SW 1271 (cell line): Measurements from ENCODE around the gene SPACA9.

ENCODE experiments used
- DNase-seq, 2 experiments: peaks; one replicate each; lab custom pipeline; 2025; lab: John Stamatoyannopoulos, UW

SPACA9 gene

GRCh38 chr9:132894862-132895835, 16.5 kb downstream of the SPACA9 start:
- no peak for DNase-seq

- DNase-seq: no peak
Measured at GRCh38 chr9:132896264-132896663, 17.6 kb downstream of the SPACA9 start.

GRCh38 chr9:132896906-132897305, 18.2 kb downstream of the SPACA9 start:
- no peak for DNase-seq

DNA sequence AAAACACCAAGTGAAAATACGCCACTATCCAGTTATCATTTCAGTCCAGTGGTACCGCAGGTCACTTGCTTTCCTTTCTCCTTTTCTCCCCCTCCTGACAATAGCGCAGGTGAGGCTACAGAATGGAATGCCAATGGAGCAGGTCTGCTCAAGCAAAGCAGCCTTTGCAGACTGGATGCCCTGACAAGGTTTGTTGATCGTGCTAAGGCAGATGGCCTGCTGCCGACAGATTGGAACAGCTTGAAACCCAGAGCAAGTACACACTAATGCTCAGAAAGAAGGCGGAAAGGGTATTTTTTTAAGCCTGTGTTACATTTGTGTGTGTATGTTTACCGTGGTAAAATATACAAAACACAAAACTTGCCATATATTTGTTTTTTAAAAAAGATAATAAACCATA, 19.4 kb downstream of the SPACA9 start:
- DNase-seq: no peak

- DNase-seq: peak; percentile 43 to 83
Measured at GRCh38 chr9:132901858-132902831, 23.4 kb downstream of the SPACA9 start.

DNA sequence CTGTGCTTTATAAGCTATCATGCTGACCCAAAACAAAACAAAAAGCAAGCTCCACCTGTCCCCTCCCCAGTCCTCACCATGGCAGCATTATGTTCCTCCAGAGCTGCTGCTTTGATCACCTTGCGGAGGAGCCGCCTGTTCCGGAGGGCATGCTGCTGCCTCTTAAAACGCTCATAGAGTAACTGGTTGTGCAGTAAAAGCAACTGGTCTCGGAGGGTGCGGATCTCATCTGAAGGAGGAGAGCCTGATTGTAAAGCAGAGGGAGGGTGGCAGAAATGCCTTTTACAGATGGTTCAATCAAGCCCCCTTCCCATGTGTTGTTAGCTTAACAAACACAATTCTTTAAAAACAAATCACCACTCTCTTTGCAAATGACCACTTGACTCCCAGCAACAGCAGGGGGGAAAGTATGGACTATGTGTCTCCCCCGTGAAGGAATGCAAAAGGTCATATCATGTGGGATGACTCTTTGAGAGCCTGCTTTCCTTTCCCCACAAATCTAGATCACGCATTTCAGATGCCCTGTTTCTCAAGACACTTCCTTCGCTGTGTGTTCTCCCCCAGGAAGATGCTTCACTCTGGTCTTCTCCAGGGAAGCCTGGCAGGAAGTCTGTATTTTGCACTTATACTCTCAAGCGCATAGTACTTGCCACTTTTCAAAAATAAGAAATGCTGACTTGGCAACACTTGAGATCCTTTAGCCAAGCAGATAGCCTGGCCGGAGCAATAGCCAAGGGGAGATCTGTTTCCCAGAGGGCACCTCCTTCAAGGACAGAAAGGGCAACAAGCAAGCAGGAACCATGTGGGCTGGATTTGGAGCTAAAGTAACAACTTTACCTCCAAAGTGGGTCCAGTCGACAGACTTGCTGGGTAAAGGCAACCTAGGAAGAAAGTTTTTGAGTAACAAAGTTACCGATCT, 25.1 kb downstream of the SPACA9 start:
- no peak for DNase-seq

- no peak for DNase-seq
Measured at GRCh38 chr9:132905726-132906125, 27.0 kb downstream of the SPACA9 start.

DNA sequence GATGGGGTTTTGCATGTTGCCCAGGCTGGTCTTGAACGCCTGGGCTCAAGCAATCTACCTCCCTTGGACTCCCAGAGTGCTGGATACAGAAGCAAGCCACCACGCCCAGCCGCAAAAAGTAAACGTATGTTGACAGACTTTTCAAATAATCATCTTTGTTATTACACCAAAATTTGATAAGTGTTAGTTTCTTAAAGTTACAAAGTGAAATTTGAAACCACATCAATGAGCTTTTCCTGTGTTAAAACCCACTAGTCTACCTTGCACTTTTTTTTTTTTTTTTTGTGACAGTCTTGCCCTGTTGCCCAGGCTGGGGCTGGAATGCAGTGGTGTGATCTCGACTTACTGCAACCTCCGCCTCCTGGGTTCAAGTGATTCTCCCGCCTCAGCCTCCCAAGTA, 29.9 kb downstream of the SPACA9 start:
- DNase-seq: no peak

GRCh38 chr9:132909311-132909710, 30.6 kb downstream of the SPACA9 start:
- no peak for DNase-seq

GRCh38 chr9:132910376-132910775, 31.7 kb downstream of the SPACA9 start:
- no peak for DNase-seq

GRCh38 chr9:132912131-132912530, 33.4 kb downstream of the SPACA9 start:
- no peak for DNase-seq

DNA sequence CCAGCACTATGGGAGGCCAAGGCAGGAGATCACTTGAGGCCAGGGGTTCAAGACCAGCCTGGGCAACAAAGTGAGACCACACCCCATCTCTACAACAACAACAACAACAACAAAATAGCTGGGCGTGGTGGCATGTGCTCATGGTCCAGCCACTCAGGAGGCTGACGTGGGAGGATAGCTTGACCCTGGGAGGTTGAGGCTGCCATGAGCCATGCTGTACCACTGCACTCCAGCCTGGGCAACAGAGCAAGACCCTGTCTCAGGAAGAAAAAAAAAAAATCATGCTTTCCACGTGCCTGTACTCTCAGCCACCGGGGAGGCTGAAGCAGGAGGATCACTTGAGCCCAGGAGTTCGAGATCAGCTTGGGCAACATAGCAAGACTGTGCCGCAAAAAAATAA, 36.2 kb downstream of the SPACA9 start:
- DNase-seq: no peak

DNA sequence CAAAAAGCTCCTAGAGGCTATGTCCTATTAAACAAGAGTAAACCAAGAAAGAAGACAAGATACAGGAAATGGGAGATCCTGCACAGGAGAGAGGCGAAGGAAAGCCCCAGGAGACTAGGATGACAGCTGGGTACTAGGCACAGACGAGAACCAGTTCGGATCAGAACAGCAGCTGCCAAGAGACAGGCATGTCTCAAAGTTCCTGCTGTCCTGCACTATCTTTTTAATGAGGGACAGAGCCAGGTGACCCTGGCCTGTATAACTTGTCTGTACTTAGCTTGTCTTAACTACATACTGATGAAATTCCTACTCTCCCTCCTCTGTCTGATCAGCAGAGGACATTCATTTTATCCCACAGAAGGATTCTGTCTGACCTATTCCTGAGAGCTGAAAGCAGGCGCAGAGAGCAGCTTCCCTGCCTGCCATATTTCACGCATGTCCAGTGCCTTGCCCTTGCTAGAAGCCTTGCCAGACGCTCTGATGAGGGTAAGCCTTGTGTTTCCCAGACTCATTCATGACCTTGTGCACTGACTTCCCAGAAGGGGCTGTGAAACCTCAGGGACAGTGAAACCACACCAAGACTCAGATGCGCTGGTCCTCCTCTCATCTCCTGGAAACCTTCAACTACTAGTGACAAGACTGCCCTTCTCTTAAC, 41.0 kb downstream of the SPACA9 start:
- DNase-seq: no peak

DNA sequence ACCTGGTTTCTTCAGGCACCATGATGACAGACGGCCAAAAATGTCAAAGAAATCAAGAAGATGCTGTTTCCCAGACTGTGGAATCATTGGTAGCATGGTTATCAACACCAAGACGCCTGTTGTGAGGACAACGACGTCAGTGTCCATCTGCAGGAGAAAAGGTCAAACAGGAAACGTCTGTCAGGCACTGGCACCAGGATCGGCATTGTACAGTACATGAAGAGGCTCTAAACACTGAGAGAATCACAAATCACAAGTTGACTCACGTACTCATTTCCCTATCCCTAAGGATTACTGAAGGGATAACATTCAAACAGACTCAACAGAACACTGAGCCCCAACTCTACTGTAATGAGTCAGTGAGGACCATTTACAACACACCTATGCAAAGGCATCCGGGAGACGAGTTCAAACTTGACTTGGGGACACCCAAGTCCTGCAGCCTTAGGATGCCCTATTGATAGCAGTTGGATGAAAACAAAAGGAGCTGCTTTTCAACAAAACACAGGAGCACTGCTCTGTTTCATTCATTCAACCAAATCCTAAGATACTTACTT, 44.7 kb downstream of the SPACA9 start:
- no peak for DNase-seq

DNA sequence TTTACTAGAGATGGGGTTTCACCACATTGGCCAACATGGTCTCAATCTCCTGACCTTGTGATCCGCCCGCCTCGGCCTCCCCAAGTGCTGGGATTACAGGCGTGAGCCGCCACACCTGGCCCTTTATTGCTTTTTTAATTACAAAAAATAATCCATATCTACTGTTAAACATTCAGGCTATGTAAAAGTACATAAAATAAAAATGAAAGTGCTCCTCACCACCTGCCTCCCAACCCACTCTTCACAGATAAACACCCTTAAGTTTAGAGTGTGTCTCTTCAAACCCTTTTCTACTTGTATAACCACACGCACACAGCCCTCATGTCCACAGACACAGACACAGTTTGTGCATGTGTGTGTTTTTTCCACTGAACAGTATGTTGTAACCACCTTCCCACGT, 49.0 kb downstream of the SPACA9 start:
- no peak for DNase-seq

- DNase-seq: no peak
Measured at GRCh38 chr9:132931178-132931735, 52.6 kb downstream of the SPACA9 start.

GRCh38 chr9:132935026-132935425, 56.3 kb downstream of the SPACA9 start:
- DNase-seq: no peak

DNA sequence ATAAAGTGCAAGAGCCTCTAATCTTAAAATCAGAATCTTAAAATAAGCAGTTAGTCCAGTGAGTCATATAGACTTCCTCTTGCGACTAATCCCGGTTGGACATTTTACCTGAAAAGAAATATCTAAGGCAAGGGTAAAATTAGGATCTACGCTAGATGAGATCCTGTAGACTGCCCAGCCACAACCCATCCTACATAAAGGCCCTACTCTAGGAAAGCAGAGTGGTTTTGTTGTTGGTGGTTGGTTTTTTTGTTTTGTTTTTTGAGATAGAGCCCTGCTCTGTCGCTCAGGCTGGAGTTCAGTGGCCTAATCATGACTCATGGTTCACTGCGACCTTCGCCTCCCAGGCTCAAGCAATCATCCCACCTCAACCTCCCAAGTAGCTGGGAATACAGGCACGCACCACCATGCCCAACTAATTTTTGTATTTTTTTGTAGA, 58.8 kb downstream of the SPACA9 start:
- DNase-seq: no peak

DNA sequence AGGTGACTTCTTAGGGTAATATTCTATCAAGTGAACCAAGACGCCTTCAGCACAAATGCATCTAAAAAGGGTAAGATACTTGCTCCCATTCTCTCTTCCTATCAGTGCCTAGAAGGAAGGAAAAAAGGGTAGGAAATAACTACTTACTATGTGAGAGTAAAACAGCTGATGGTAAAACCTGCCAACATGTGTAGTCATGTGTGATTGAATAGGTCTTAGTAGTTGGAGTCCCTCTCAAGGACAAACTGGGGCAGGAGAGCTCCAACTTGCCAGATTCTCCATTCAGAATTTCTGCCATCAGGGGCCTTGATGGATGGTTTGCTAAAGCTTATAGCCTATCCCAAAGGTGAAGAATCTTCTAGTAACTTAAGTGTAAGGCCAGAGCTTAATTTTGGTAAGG, 60.5 kb downstream of the SPACA9 start:
- no peak for DNase-seq
